HG02885 (cell line): ENCODE results near the gene OR2T29.
"Not testable (repeated sequence)": the region's sequence is repeated elsewhere in the genome, so short reads cannot be mapped to it uniquely, and the experiment has no call there.

Source experiments
- ATAC-seq: cut with Tn5 transposase; IDR thresholded peaks from one replicate; pipeline ENCODE4 v1.9.1; 2021; ENCODE audit warnings: mild to moderate bottlenecking; ENCODE audit not compliant: unreplicated experiment, poor library complexity

The OR2T29 gene

DNA sequence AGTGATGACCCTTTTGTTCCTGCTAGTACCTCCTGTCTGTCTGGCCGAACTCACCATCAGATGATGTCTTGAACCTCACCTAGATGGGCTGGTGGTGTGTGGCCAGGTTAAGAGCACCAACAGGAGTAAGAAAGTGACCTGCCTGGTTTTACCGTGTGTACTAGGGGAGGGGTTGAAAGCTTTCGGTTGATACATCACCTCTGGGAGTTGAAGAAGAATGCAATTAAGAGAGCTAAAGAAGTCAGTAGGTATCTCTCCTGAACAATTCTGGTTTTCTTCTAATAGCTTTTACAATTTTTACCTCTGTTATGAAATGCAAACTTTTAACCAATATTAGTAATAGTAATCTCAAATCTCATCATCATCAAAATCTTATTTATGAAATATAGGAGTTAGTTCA is at the start of gene OR2T29:
Gene OR2T29 (minus strand): TSS at position 101 of the 400 bp plus-strand sequence. CDS start 3,281 bp downstream, outside the sequence.
- not testable (repeated sequence) for ATAC-seq

DNA sequence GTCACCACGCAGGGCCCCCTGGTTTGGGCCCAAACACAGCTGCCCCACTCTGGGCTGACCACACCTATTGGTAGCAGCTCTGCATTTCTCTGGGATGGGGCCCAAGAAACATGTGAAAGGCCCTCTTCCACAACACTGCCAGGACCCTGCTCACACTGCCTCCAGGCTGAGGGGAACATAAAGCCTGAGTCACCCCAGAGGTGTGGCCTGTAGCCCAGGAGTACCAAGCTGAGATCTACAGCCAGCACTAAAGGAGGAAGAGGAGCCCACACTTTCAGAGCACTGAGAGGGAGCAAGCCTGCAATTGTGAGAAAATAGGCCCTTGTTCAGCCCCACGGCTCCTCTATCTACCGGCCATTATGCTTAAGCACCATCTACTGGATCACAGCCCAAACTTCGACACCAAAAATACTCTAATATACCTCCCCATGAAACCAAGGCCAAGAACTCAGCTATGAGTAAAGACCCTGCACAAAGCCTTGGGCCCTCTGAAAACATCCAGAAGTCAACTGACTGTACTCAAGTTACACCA is 49.4 kb upstream of the OR2T29 start:
- no peak for ATAC-seq

- ATAC-seq = no peak
Measured at GRCh38 chr1:248610301-248610700, 47.7 kb upstream of the OR2T29 start.

- no peak for ATAC-seq
Measured at GRCh38 chr1:248599396-248599795, 36.8 kb upstream of the OR2T29 start.

DNA sequence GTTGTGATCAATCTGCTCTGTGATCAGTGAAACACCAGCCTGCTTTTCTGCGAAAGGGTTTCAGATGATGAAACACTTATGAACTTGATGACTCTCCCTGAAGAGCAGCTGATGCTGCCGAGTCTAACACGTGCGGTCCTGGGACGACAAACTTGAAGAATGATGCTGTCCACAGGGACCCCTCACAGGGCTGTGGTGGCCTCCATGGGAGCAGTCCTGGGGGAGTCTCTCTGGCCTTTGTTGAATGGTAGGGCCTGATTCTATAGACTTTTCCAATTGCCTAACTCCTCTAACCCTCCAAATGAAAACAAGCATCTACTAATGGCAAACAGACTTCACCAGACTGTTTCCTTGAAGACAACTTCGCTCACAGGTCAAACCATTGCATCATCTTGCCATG is 35.0 kb upstream of the OR2T29 start, which contains the start of gene OR2T10:
Gene OR2T10 (minus strand): TSS at position 112 of the 400 bp plus-strand sequence. CDS start 3,932 bp downstream, outside the sequence.
- ATAC-seq = no peak

DNA sequence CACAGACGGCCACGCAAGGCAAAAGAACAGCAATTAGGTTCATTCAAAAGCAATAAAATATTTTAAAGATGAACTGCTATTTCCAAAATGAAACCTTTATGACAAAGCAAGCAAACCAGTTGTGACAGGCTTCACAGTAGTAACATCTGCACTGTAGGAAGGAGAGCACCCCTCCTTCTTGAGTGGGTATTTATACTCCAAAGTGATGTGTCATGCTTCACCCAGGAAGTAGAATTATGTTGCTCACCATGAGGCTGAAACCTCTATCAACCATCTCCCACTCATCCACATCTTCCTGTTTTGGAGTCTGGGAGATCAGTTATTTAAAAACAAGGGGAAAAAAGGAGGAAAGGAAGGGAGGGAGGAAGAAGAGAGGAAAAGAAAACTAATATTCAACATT is 34.0 kb upstream of the OR2T29 start:
- no peak for ATAC-seq

GRCh38 chr1:248593226-248593625 is 30.7 kb upstream of the OR2T29 start:
- ATAC-seq = no peak

DNA sequence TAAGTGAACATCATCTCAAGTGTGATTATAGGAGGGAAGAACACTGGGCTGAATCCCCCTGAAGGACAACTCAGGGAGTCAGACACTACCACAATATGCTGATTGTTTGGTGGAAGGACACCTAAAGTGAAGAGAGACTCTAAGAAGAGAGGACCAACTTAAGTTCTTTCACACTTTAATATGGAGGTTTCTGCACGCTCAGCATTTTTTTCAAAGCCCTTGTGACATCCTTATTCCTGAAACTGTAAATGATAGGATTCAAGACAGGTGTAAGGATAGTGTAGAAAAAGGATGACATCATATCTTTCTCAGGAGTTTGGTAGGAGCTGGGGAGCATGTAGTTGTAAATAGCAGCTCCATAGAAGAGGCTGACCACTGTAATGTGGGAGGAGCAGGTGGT is 30.1 kb upstream of the OR2T29 start:
- no peak for ATAC-seq

DNA sequence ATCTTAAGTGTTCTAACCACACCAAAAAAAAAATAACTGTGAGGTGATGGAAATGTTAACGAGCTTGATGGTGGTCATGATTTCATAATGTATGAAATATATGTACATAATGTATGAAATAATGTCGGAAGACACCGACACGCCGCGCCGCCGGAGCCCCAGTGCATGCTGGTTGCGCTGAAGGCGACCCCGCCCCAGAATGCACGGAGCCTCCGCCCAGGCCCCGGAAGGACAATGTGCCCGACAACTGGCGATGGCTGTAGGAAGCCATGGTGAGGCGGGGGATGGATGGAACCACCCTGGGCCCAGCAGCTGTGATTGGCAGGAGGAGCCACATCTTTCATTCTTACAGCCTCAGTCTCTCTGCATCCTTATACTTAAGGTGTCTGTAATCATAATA is 27.5 kb upstream of the OR2T29 start:
- ATAC-seq = no peak

DNA sequence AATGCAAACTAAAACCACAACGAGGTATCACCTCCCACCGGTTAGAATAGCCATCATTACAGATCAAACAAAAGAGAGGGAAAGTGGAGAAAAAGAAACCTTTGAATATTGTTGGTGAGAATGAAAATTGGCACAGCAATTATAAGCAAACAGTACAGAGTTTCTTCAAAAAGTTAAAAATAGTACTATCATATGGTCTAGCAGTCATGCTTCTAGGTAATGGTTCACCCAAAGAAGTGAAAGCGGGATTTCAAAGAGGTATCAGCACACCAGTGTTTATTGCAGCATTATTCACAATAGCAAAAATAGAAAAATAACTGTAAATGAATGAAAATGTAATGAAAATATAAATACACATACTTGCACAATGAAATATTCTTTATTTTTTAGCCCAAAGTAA is 26.8 kb upstream of the OR2T29 start:
- ATAC-seq = no peak

- no peak for ATAC-seq
Measured at GRCh38 chr1:248585266-248585665, 22.7 kb upstream of the OR2T29 start.

- ATAC-seq = no peak
Measured at GRCh38 chr1:248576260-248576980, 13.8 kb upstream of the OR2T29 start.

DNA sequence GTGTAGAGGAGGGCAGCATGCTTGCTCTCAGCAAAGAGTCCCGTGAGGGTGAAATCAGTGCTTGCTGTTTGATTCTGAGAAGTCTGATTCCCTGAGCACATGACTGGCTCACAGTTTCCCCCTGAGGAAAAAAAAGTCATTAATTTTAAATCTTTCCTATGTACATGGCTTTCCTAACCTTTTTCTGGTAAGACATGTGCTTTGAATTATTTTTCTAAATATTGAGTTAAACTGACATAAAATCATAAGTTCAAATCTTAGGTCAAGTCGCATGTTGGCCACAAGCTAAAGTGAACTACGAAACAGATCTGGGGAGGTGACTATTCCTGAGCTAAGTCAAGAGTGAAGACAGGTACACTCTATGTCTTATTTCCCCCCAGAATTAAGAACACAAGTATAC is 12.1 kb upstream of the OR2T29 start, which contains the start of gene OR2T34:
Gene OR2T34 (minus strand): TSS at position 101 of the 400 bp plus-strand sequence. CDS start 0 bp downstream, at position 101.
- not testable (repeated sequence) for ATAC-seq

DNA sequence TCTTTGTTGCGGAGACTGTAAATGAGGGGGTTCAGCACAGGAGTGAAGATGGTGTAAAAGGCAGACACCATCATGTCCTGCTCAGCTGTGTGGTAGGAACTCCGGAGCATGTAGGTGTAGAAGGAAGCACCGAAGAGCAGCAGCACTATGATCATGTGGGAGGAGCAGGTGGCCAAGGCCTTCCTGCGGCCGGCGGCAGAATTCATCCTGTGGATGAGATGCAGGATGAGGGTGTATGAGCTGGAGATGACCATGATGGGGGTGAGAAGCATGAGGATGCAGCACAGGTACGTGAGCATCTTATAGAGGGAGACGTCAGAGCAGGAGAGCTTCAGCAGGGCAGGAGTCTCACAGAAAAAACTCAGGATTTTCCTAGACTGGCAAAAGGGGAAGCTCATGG is 11.3 kb upstream of the OR2T29 start:
- ATAC-seq = not testable (repeated sequence)

GRCh38 chr1:248572049-248572448 is 9.5 kb upstream of the OR2T29 start:
- peak; percentile 94 for ATAC-seq

- ATAC-seq = not testable (repeated sequence)
Measured at GRCh38 chr1:248570811-248571210, 8.2 kb upstream of the OR2T29 start.

GRCh38 chr1:248569049-248569448 is 6.5 kb upstream of the OR2T29 start:
- ATAC-seq = not testable (repeated sequence)

DNA sequence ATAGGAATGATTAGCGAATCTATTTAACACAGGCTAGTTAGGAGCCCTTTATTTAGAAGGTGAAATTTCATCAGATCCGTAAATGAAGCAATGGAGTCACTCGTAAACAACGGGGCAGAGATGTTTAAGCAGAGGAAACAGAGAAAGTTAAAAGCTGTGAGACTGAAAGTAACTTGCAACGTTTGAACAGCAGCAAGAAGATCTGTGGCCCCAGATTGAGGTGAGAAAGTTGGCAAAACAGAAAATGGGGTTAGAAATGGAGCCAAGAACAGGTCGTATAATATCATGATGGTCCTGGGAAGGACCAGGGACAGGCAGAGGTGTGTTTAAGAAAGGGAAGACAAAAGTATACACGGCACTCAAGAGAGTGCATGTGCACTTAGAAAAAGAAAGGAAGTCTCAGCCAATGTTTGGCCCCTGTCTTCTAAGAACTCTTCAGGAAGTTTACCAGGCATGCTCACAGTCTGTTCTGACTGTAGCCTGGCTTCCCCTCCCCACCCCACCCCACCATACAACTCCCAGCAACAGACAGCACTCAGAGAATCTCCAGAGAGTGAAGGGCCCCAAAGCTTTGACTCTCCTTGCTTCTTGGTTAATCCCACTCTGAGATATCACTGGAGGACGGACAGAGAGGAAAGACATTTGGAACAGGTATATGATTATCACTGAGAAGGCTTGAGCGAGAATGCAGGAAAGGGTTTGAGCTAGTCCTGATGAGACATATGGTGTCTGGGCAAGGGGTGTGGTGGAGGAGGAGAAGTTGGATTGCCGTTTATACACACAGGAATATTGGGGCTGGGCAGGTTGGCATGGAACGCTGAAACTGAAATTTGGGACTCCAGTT is 3.2 kb upstream of the OR2T29 start:
- peak; percentile 73 for ATAC-seq

DNA sequence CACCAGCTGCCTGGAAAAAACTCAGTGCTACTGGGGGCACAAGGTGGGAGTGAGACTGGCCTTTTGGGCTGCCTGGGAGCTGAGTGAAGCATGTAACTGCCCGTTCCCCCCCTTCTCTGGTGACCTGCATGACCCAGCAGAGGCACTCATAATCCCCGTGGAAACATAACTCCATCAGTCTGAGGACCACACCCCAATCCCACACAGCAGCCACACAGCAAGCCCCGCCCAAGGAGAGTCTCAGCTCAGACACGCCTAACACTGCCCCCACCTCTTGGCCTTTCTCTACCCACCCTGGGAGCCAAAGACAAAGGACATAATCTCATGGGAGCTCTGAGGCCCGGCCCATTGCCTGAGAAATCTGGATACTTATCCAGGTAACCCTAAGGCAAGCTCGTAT is 11.5 kb downstream of the OR2T29 start:
- not testable (repeated sequence) for ATAC-seq

DNA sequence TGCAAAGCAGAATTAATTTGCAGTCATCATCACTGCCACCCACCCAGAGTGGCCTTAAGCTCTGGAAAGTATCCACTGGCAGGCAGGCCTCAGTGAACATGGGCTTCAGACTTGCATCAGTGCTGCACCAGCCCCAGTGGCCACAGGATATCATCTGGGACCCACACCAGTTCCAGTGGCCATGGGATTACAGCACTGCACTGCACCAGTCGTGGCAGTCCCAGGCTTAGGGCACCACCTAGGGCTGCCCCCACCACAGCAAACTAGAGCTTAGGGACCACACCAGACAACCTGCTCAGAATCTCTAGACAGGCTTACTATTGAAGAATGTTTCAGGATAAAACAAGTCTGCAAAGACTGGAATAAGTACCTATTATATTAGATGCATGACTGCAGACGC is 15.2 kb downstream of the OR2T29 start:
- not testable (repeated sequence) for ATAC-seq

GRCh38 chr1:248537449-248537848 is 25.1 kb downstream of the OR2T29 start:
- ATAC-seq = peak; percentile 65
